HG03575 (cell line): ENCODE measurements around the gene MROH7.

Source experiments
- ATAC-seq: cut with Tn5 transposase; IDR thresholded peaks from one replicate; pipeline ENCODE4 v1.9.1; 2021; ENCODE audit not compliant: unreplicated experiment, insufficient number of reproducible peaks, low FRiP score; ENCODE audit errors: extremely low read depth

MROH7 gene

GRCh38 chr1:54640863-54641836 lies at the start of gene MROH7:
Gene MROH7, plus strand, starts transcription at chr1:54641786. Its CDS starts 11,141 bp downstream, at chr1:54652927.
- no peak for ATAC-seq

GRCh38 chr1:54593571-54594160 lies 47.9 kb upstream of the MROH7 start:
- no peak for ATAC-seq

- no peak for ATAC-seq
These were observed 47.1 kb upstream of the MROH7 start for GRCh38 chr1:54594463-54594862.

- ATAC-seq: no peak
These were observed 45.6 kb upstream of the MROH7 start for GRCh38 chr1:54595956-54596498.

GRCh38 chr1:54596756-54597155 lies 44.8 kb upstream of the MROH7 start:
- ATAC-seq: no peak

GRCh38 chr1:54597455-54598030 lies 44.0 kb upstream of the MROH7 start:
- no peak for ATAC-seq

GRCh38 chr1:54599211-54599823 lies 42.3 kb upstream of the MROH7 start:
- ATAC-seq: no peak

- no peak for ATAC-seq
These were observed 40.5 kb upstream of the MROH7 start for GRCh38 chr1:54600947-54601721.

GRCh38 chr1:54601730-54602129 lies 39.9 kb upstream of the MROH7 start:
- no peak for ATAC-seq

- ATAC-seq: no peak
These were observed 39.0 kb upstream of the MROH7 start for GRCh38 chr1:54602554-54602953.

- no peak for ATAC-seq
These were observed 38.3 kb upstream of the MROH7 start for GRCh38 chr1:54603241-54603640.

GRCh38 chr1:54604051-54604450 lies 37.5 kb upstream of the MROH7 start:
- no peak for ATAC-seq

- ATAC-seq: no peak
These were observed 36.8 kb upstream of the MROH7 start for GRCh38 chr1:54604572-54605370.

- no peak for ATAC-seq
These were observed 35.2 kb upstream of the MROH7 start for GRCh38 chr1:54606096-54606989.

- ATAC-seq: no peak
These were observed 34.6 kb upstream of the MROH7 start for GRCh38 chr1:54606990-54607325.

- no peak for ATAC-seq
These were observed 33.6 kb upstream of the MROH7 start for GRCh38 chr1:54607821-54608565.
